ENCODE measurements around the gene IRF4.

IRF4 gene

DNA sequence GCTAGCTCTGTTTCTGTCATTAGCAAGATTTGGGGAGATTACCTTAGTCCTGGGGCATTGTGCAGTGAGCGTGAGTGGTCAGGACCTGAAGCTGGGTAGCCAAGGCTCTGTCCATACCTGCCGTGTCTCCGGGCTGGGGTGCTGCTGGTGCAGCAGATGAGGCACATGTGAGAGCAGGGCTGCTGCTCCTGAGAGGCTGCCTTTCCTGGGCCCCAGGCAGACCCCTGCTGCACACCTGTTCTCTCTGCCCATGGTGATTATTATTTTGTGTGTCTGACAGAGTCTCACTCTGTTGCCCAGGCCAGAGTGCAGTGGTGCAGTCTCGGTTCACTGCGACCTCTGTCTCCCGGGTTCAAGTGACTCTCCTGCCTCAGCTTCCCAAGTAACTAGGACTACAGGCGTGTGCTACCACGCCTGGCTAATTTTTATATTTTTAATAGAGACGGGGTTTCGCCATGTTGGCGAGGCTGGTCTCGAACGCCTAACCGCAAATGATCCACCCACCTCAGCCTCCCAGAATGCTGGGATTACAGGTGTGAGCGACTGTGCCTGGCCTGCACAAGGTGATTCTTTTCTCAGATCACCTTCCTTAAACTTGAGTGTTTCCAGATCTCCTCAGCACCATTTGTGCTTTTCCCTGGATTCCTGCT is 36.8 kb upstream of the IRF4 start:
- no peak overlapping the region for H3K4me3 ChIP-seq (ENCODE audit: low read depth, low read length)
- TF ChIP-seq, protein P1, sequence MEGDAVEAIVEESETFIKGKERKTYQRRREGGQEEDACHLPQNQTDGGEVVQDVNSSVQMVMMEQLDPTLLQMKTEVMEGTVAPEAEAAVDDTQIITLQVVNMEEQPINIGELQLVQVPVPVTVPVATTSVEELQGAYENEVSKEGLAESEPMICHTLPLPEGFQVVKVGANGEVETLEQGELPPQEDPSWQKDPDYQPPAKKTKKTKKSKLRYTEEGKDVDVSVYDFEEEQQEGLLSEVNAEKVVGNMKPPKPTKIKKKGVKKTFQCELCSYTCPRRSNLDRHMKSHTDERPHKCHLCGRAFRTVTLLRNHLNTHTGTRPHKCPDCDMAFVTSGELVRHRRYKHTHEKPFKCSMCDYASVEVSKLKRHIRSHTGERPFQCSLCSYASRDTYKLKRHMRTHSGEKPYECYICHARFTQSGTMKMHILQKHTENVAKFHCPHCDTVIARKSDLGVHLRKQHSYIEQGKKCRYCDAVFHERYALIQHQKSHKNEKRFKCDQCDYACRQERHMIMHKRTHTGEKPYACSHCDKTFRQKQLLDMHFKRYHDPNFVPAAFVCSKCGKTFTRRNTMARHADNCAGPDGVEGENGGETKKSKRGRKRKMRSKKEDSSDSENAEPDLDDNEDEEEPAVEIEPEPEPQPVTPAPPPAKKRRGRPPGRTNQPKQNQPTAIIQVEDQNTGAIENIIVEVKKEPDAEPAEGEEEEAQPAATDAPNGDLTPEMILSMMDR (IDR thresholded peaks at IDR 0.05; ENCODE audit: low read depth, low read length, missing control alignments): no peak
- no peak for DNase-seq (ENCODE audit: low read depth)

DNA sequence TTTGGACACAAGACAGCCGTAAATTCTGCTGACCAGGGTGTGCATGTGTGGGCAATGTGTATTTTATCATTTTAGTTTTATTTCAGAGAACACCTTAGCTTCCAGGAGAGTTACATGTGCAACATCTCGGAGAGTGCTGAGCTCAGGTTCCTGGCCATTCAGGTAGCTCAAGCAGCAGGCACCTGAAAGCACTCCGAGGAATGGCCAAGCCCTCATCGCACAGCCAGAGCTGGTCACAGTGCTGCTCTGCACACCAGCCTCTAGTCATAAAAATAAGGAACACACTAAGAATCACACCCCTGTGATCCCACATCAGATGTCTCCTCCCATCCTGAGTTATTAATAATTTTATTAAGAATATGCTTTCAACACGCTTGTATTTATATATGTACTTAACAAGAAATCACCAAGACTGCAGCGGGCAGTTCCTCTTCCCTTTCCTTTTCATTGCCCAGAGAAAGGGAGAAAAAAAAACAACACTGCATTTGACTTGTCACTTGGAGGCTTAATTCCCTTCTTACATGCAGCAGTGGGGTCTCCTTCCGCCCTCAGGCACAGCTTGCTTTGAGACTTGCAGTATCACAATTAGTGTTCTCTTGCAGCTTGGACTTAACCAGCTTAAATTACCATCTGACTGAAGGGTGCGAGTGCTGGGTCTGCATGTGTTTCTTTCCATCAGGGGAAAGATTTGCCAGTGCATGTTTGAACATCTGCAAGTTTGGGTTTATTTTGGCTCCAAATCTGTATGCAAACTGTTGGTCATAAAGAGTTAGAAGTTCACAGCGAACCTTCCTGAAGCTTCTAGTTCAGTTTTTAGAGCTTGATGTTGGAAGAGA is 36.0 kb upstream of the IRF4 start:
- DNase-seq (ENCODE audit: low read depth): no peak
- TF ChIP-seq, protein P1 (IDR thresholded peaks at IDR 0.05; ENCODE audit: low read depth, low read length, missing control alignments): no peak
- H3K4me3 ChIP-seq (ENCODE audit: low read depth, low read length): no peak overlapping the region

DNA sequence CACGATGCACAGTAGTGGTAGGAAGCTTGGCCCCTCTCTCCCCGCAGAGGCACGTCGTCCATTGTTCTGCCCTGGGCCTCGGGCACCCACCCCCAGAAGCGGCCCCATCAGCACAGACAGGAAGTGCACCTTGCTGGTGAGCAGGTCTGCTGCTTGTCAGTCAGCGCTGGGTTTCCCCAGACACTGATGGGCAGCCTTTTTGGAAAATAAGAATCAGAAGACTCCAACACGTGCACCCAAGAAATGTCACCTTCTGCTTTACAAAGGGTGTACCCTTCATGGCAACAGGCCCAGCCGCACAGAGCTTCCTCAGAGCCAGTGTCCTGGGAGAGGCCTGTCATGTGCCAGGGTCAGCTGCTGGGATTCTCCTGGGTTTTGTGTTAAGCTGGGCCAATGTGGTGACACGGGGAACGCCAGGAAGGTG is 34.7 kb upstream of the IRF4 start:
- TF ChIP-seq, protein P1 (IDR thresholded peaks at IDR 0.05; ENCODE audit: low read depth, low read length, missing control alignments): no peak
- no peak overlapping the region for H3K4me3 ChIP-seq (ENCODE audit: low read depth, low read length)
- no peak for DNase-seq (ENCODE audit: low read depth)

DNA sequence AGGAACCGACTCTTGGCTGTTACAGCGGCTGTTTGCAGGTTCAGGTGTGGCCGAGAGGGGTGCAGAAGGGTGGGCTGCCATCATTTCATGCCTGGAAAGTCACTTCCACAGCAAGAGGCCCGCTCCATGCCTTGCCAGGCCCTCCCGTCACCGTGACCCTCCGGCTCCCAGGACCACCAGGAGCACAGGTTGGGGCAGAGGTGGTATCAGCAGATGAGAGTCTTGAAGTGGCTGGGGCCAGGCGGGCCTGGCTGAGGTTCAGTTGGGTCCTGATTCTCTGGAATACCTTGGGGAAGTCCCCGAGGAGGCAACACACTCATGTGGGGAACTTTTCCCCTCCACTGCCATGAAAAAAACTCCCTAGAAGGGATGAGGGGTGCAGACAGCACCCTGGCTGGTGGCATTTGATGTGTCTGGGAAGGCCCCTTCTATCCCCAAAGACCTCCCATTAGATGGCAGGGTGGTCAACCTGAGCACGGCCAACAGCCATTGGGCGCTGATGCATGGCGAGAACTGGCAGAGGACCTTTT is 34.2 kb upstream of the IRF4 start:
- no peak for DNase-seq (ENCODE audit: low read depth)
- no peak overlapping the region for H3K4me3 ChIP-seq (ENCODE audit: low read depth, low read length)
- TF ChIP-seq, protein P1 (IDR thresholded peaks at IDR 0.05; ENCODE audit: low read depth, low read length, missing control alignments): no peak

DNA sequence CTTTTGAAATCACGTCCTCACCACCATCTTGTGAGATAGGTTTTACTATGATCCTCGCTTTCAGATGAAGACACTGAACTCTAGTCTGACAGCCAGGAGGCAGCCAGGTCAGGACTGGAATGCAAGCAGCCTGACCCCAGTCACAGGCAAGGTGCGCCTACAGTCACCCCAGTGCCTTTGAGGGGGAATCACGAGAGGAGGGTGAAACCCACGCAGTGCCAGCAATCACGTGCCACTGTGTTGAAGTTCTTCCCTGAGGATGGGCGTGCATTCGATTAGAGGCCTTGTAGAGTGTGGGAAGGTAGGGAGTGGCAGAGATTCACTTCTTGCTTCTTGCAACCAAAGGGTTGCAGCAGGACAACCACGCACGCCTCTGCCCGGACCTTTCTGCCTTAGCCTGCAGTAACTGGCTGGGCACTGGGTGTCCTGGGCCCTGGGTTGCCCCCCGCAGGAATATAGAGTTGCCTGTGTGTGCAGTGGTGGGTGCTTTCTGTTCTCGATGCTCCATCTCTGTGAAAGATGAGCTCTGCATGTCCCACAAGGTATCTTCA is 33.7 kb upstream of the IRF4 start:
- TF ChIP-seq, protein P1 (IDR thresholded peaks at IDR 0.05; ENCODE audit: low read depth, low read length, missing control alignments): no peak
- no peak for DNase-seq (ENCODE audit: low read depth)
- H3K4me3 ChIP-seq (ENCODE audit: low read depth, low read length): no peak overlapping the region

DNA sequence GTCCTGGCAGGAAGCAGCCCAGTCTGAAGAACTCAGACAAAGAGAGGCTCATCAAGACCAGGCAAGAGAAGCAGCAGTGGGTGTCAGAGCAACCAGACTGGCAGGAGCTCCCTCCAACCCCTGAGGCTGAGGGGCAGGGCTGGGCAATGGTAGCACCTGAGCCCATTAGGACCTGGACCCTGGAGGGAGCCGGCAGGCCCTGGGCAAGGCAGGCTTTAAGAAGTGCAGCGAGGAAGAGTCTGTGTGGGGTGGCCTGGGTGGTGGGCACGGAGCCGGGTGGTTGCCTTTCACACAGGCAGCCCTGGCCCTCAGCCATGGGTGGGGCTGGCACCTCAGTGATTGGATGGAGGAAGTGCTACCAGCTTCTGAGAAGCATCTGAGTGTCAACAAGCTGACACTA is 33.1 kb upstream of the IRF4 start:
- no peak overlapping the region for H3K4me3 ChIP-seq (ENCODE audit: low read depth, low read length)

More for the DNA sequence above, 33.1 kb upstream of the IRF4 start:
- TF ChIP-seq, protein P1 (IDR thresholded peaks at IDR 0.05; ENCODE audit: low read depth, low read length, missing control alignments): no peak
- no peak for DNase-seq (ENCODE audit: low read depth)

Measured in GM12864 (cell line).